ENCODE results near the gene HUS1. TPM values are rescaled to one million over a fixed set of nuclear protein-coding genes. Genes with fewer than 3 reads are reported as not detected.

HUS1 gene
- total and polyA plus RNA-seq, 12 donors: 9.6 to 35.9 (median 28.0) TPM

DNA sequence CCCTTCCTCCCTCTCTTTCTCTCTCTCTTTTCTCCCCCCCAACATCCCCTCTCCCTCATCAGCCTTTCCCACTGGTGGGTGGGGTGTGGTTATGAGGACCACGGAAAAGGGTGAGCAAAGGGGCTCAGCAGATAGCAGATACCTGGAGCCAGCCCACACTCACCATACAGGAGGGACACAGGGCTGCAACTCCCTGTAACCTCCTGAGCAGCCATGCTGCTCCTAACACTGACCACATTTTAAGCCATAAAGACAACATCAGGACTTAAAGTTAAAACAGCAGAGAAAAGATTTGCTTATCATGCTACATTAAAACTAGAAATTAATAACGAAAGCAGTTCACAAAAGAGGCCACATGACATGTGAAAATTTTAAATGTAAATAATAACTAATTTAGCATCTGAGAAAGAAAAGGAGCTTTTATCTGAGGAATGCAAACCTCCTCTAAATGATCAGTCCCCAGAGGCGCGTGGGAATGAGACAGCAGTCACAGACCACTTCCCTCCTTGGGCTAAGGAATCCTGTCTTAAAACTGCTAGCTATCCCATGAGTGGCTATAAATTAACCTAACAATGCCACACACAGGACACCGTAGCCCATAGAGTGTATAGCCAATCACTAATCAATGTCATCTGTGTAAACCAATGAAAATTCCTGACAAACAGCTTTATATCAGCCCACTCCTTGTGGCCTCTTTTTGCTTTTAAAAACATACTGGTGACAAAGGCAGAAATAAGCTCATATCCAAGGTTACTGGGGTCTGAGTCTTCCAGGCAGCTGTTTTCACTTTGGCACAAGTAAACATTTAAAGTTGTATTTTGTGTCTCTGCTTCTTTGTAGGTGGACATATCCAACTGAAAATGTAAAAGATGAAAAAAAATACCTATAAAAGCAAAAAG lies 64.4 kb downstream of the HUS1 start:
- Histone ChIP-seq H3K9me3 (peaks cover 0 to 12% (median 0%) of the 10 kb centered on the region in 11 donors), H3K4me1 (peaks cover 0 to 4% (median 0%) of the 10 kb centered on the region in 9 donors), H3K27me3 (no peaks in the 10 kb centered on the region), H3K27ac (peak overlapping the region in 1 of 10 donors; percentile 3), H3K4me3 (no peak overlapping the region), H3K36me3 (peaks cover 0 to 8% (median 0%) of the 10 kb centered on the region in 9 donors)
- TF ChIP-seq, protein P1, sequence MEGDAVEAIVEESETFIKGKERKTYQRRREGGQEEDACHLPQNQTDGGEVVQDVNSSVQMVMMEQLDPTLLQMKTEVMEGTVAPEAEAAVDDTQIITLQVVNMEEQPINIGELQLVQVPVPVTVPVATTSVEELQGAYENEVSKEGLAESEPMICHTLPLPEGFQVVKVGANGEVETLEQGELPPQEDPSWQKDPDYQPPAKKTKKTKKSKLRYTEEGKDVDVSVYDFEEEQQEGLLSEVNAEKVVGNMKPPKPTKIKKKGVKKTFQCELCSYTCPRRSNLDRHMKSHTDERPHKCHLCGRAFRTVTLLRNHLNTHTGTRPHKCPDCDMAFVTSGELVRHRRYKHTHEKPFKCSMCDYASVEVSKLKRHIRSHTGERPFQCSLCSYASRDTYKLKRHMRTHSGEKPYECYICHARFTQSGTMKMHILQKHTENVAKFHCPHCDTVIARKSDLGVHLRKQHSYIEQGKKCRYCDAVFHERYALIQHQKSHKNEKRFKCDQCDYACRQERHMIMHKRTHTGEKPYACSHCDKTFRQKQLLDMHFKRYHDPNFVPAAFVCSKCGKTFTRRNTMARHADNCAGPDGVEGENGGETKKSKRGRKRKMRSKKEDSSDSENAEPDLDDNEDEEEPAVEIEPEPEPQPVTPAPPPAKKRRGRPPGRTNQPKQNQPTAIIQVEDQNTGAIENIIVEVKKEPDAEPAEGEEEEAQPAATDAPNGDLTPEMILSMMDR (IDR thresholded peaks at IDR 0.05): no peak
- intact Hi-C loops (cut with DNase I): no loop called here
- no peak for ATAC-seq
- no peak for DNase-seq
- WGBS, 2 donors: 68 to 75% methylated on average over 5 of the region's 5 CpGs

Other genes starting within 250 kb of the HUS1 start
- 1 to 10 TPM; 1.5 to 3.7 (median 2.4) TPM for gene PKD1L1, start 31.1 kb downstream of the HUS1 start, total RNA-seq
- gene PKD1L1, start 31.1 kb downstream of the HUS1 start, polyA plus RNA-seq: 1 to 10 TPM; 1.6 to 4.7 TPM
- not detected for gene SUN3, start 49.5 kb upstream of the HUS1 start, total RNA-seq
- gene SUN3, start 49.5 kb upstream of the HUS1 start, polyA plus RNA-seq: not detected
- under 1 TPM in 1 of 10 donors, not detected in 9; 0.24 TPM for gene C7orf57, start 55.9 kb upstream of the HUS1 start, total RNA-seq
- not detected for gene C7orf57, start 55.9 kb upstream of the HUS1 start, polyA plus RNA-seq
- gene UPP1, start 109.7 kb upstream of the HUS1 start, total RNA-seq: 10 to 100 TPM; 14.4 to 26.6 (median 17.4) TPM
- gene UPP1, start 109.7 kb upstream of the HUS1 start, polyA plus RNA-seq: 10 to 100 TPM; 27.5 to 54.5 TPM
- under 1 TPM; 0.02 to 0.37 (median 0.07) TPM for gene ABCA13, start 191.8 kb upstream of the HUS1 start, total RNA-seq
- gene ABCA13, start 191.8 kb upstream of the HUS1 start, polyA plus RNA-seq: under 1 TPM in 1 of 2 donors, not detected in 1; 0.01 TPM